ENCODE results near the gene HOXD10.

GRCh38 chr2:176137906-176138305 lies 21.3 kb downstream of the HOXD10 start:
- no peak for TF ChIP-seq POLR2AphosphoS5 (IDR thresholded peaks at IDR 0.05; ENCODE audit: borderline replicate concordance, low read depth, low read length)
- TF ChIP-seq EZH2 (IDR thresholded peaks at IDR 0.05), result no peak
- no peak for TF ChIP-seq FOXP2 (optimal IDR thresholded peaks at IDR 0.05; ENCODE audit: control extremely low read depth, extremely low read length, insufficient read depth)

Measured in SK-N-MC (cell line).